Panc1 (cell line): Measurements from ENCODE around the gene WLS.

Source experiments
- POLR2AphosphoS5 ChIP-seq: IDR thresholded peaks from 2 replicates; pipeline ENCODE4 v1.6.1; 2012; ENCODE audit warnings: mild to moderate bottlenecking, low read depth, low read length, moderate library complexity
- TF ChIP-seq, protein P1 (sequence below): fragments of 450-650 bp; IDR thresholded peaks from 2 replicates; pipeline ENCODE4 v1.5.1; 2017; ENCODE audit warnings: mild to moderate bottlenecking

DNA sequence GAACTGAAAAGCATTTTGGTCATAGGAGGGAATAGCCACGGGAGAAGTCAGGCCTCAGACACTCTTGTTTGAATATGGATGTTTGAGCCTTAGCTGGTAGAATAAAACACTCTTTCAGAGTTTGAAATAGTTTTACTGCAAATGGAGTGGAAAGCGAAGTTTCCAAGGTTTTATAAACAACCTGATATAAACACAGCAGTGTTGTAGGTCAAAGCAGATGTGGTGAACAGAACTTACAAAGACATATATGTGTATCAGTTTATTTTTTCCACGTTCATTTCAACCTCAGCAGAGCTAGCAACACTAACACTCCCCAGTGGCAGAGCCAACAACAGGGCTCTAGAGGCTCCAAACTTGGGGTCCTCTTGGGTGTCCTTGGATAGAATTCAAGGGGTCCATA, 89.9 kb downstream of the WLS start:
- TF ChIP-seq, protein P1, sequence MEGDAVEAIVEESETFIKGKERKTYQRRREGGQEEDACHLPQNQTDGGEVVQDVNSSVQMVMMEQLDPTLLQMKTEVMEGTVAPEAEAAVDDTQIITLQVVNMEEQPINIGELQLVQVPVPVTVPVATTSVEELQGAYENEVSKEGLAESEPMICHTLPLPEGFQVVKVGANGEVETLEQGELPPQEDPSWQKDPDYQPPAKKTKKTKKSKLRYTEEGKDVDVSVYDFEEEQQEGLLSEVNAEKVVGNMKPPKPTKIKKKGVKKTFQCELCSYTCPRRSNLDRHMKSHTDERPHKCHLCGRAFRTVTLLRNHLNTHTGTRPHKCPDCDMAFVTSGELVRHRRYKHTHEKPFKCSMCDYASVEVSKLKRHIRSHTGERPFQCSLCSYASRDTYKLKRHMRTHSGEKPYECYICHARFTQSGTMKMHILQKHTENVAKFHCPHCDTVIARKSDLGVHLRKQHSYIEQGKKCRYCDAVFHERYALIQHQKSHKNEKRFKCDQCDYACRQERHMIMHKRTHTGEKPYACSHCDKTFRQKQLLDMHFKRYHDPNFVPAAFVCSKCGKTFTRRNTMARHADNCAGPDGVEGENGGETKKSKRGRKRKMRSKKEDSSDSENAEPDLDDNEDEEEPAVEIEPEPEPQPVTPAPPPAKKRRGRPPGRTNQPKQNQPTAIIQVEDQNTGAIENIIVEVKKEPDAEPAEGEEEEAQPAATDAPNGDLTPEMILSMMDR: no peak
- TF ChIP-seq POLR2AphosphoS5: no peak
